ENCODE results near the gene HSPA12B. TPM values are rescaled to one million over a fixed set of nuclear protein-coding genes. Genes with fewer than 3 reads are reported as not detected.

Gene HSPA12B
- total and polyA plus RNA-seq, 9 of the 15 experiments (the other 6 are each of a cell fraction or from before 2014, with no cell fraction given): 0.03 to 0.07 TPM; not detected in 7

GRCh38 chr20:3767427-3768341, 35.2 kb downstream of the HSPA12B start, which contains the start of gene ADISSP (continued):
- TF ChIP-seq PYGO2 (tag; IDR thresholded peaks at IDR 0.05) (no peak), ZNF740 (CRISPR knock-in tag; IDR thresholded peaks at IDR 0.05) (peak; percentile 52; the same call in 1 of the 2 replicates), ZNF740 (tag; IDR thresholded peaks at IDR 0.05) (no peak), ETS1 (conservative IDR thresholded peaks at IDR 0.05; ENCODE audit: control insufficient read depth, low read depth, low read length) (peak; percentile 13; the same call in 1 of the 2 replicates), CXXC5 (CRISPR knock-in tag; IDR thresholded peaks at IDR 0.05) (peak; percentile 69), CBX3 (IDR thresholded peaks at IDR 0.05; ENCODE audit: borderline replicate concordance in 1 of 2, low read length in 2 of 2) (peak in 1 of 2 experiments; percentile 79; a peak in 1 of 3 replicates), HLTF (IDR thresholded peaks at IDR 0.05) (no peak), HDAC1 (IDR thresholded peaks at IDR 0.05) (peak in 1 of 2 experiments; percentile 79; a peak in 2 of 4 replicates), CHD2 (IDR thresholded peaks at IDR 0.05; ENCODE audit: low read depth, low read length) (peak; percentile 96), DMBX1 (CRISPR knock-in tag; IDR thresholded peaks at IDR 0.05; ENCODE audit: borderline replicate concordance) (no peak), CBFB (CRISPR knock-in tag; IDR thresholded peaks at IDR 0.05) (peak; percentile 82), MXI1 (IDR thresholded peaks at IDR 0.05; ENCODE audit: low read depth, low read length) (0 out of 2 replicates have a peak, but pooled peaks have one; percentile 48), NFYB (IDR thresholded peaks at IDR 0.05; ENCODE audit: extremely low read depth, insufficient read length) (peak; percentile 59), CREB1 (IDR thresholded peaks at IDR 0.05) (peak; percentile 49; the same call in 1 of the 2 replicates), CREB1 (CRISPR knock-in tag; IDR thresholded peaks at IDR 0.05) (peak; percentile 79; the same call in 1 of the 2 replicates), MBD2 (IDR thresholded peaks at IDR 0.05; ENCODE audit: borderline replicate concordance, low read depth) (0 out of 2 replicates have a peak, but pooled peaks have one; percentile 13), JUND (IDR thresholded peaks at IDR 0.05; ENCODE audit: borderline replicate concordance, low read depth, low read length) (0 out of 2 replicates have a peak, but pooled peaks have one; percentile 2), JUND (tag; IDR thresholded peaks at IDR 0.05; ENCODE audit: borderline replicate concordance, low read depth, low read length) (no peak), BHLHE40 (IDR thresholded peaks at IDR 0.05; ENCODE audit: low read length) (peak; percentile 94), IRF1 (CRISPR knock-in tag; IDR thresholded peaks at IDR 0.05; ENCODE audit: borderline replicate concordance) (peak; percentile 63; the same call in 1 of the 2 replicates), NRF1 (conservative IDR thresholded peaks at IDR 0.05 in 1 of 2, IDR thresholded peaks at IDR 0.05 in 1 of 2) (peak; percentile 45 to 65), USF1 (CRISPR knock-in tag; IDR thresholded peaks at IDR 0.05) (peak; percentile 97), ZFX (CRISPR knock-in tag; IDR thresholded peaks at IDR 0.05) (peak; percentile 95), PHF20 (IDR thresholded peaks at IDR 0.05; ENCODE audit: partially characterized antibody) (peak; percentile 22)

Measured in K562 (cell line).